NOMO-1 treated with DMSO at 0.1 percent for 48 hours (cell line): ENCODE measurements around the gene TNFSF13.

ENCODE experiments used
- DNase-seq: peaks from one replicate; lab custom pipeline; 2025; ENCODE audit not compliant: unreplicated experiment; lab: John Stamatoyannopoulos, UW

TNFSF13 gene

DNA sequence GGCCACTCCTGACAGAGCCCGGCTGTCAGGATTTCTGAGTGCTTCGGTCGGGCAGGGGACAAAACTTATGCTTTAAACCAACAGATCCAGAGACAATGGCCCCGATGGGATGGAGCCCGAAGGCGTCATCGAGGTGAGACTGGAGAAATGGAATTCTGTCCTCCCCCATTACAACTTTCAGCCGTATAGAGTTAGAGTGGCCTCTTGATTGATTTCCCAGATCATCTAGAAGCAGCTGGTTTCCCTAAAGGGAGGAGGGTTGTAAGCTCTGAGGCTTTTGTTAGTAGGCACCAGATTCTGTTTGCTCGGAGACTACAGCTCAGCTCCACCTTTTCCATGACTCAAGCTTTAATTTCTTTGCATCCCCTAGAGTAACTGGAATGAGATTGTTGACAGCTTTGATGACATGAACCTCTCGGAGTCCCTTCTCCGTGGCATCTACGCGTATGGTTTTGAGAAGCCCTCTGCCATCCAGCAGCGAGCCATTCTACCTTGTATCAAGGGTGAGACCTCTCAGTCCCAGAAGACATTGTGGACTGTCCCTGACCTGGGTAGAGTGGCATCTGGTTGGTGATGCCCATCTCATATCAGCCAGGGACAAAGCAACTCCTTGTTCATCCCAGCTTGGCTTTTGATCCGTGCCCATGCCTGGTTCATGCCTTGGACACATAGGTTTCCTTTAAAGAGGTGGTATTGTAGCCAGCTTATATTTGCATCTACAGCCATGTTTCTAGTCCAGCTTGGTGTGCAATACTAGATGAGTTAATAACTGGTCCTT lies 15.8 kb downstream of the TNFSF13 start:
- no peak for DNase-seq

DNA sequence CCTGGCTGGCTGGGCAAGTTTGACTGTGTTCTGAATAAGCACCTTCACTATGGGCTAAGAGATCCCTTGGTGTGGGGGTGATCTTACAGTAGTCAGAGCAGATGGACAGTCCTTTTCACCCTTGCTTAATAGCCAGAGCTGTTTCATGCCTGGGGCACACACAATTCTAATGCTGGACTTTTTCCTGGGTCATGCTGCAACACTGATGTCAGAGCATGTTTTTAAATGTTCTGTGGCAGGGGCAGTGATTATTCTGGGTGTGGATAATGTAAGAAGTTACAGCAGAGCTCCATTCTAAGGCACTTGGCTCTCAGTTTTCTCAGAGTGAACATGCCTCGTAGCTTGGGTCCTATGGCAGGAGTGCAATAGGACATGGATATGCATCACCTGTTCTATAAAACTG lies 16.9 kb downstream of the TNFSF13 start:
- no peak for DNase-seq

DNA sequence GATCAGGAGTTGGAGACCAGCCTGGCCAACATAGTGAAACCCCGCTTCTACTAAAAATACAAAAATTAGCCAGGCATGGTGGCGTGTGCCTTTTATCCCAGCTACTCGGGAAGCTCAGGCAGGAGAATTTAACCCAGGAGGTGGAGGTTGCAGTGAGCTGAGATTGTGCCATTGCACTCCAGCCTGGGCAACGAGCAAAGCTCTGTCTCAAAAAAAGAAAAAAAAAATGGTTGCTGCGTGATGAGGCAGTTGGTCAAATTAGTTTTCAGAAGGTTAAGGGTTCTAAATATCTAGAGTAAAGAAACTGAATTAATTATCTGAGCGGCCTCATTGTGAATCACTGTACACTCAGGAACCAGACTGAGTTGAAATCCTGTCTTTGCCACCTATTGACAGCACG lies 17.4 kb downstream of the TNFSF13 start:
- DNase-seq: no peak

DNA sequence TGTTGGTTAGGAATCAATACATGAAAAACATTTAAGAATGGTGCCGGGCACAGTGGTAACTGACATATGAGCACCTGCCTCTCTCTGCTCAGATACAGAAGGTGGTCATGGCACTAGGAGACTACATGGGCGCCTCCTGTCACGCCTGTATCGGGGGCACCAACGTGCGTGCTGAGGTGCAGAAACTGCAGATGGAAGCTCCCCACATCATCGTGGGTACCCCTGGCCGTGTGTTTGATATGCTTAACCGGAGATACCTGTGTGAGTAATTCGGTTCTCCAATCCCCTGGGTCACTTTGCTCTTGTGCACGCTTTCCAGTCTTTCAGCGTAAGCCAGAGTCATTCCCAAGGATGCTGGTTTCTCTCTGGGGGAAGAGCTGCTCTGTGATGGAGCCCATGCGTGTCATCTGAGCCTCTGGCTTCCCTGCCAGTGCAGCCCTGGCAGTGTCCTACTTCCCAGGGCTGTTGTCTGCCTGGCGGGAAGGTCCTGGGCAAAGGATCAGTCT lies 17.9 kb downstream of the TNFSF13 start:
- DNase-seq: no peak

DNA sequence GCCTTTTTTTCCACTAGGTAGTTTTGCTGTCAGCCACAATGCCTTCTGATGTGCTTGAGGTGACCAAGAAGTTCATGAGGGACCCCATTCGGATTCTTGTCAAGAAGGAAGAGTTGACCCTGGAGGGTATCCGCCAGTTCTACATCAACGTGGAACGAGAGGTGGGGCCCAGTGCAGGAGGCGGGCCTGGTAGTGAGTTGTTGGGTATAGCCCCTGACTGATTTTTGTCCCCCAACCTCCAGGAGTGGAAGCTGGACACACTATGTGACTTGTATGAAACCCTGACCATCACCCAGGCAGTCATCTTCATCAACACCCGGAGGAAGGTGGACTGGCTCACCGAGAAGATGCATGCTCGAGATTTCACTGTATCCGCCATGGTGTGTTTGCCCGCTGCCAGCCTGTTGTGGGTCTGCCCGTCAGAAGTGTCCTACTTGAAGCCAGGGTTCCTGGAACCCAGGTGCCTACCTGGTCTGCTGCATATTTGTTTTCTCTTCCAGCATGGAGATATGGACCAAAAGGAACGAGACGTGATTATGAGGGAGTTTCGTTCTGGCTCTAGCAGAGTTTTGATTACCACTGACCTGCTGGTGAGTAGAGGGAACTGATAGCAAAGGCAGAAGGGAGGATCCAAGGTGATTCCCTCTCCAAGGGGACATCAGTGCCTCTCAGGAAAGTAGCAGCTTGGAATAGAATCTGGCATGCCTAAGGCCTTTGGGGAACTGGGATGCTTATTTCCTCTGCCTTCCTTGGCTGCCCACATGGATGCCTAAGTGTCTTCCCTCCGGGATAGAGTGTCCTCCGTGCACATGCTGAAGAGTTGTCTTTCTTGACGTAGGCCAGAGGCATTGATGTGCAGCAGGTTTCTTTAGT lies 19.0 kb downstream of the TNFSF13 start:
- no peak for DNase-seq

DNA sequence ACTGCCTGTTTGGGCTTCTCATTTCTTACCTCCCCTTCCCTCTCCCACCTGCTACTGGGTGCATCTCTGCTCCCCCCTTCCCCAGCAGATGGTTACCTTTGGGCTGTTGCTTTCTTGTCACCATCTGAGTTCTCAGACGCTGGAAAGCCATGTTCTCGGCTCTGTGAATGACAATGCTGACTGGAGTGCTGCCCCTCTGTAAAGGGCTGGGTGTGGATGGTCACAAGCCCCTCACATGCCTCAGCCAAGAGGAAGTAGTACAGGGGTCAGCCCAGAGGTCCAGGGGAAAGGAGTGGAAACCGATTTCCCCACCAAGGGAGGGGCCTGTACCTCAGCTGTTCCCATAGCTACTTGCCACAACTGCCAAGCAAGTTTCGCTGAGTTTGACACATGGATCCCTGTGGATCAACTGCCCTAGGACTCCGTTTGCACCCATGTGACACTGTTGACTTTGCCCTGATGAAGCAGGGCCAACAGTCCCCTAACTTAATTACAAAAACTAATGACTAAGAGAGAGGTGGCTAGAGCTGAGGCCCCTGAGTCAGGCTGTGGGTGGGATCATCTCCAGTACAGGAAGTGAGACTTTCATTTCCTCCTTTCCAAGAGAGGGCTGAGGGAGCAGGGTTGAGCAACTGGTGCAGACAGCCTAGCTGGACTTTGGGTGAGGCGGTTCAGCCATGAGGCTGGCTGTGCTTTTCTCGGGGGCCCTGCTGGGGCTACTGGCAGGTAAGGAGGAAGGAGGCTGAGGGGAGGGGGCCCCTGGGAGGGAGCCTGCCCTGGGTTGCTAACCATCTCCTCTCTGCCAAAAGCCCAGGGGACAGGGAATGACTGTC lies 20.7 kb downstream of the TNFSF13 start, which contains the start of gene CD68:
CD68 (plus strand) TSS at position 638 of the 833 bp plus-strand sequence; CDS start at position 678, 40 bp downstream.
- DNase-seq: peak; percentile 99

DNA sequence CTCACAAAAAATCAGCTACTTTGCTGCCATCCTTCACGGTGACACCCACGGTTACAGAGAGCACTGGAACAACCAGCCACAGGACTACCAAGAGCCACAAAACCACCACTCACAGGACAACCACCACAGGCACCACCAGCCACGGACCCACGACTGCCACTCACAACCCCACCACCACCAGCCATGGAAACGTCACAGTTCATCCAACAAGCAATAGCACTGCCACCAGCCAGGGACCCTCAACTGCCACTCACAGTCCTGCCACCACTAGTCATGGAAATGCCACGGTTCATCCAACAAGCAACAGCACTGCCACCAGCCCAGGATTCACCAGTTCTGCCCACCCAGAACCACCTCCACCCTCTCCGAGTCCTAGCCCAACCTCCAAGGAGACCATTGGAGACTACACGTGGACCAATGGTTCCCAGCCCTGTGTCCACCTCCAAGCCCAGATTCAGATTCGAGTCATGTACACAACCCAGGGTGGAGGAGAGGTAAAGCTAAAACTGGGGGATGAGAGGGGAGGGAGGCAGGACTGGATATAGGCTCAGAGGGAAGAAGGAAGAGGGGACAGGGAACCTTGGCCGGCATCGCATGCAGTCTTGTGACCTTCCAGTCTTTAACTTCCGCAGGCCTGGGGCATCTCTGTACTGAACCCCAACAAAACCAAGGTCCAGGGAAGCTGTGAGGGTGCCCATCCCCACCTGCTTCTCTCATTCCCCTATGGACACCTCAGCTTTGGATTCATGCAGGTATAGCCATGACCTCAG lies 21.5 kb downstream of the TNFSF13 start:
- DNase-seq: no peak

DNA sequence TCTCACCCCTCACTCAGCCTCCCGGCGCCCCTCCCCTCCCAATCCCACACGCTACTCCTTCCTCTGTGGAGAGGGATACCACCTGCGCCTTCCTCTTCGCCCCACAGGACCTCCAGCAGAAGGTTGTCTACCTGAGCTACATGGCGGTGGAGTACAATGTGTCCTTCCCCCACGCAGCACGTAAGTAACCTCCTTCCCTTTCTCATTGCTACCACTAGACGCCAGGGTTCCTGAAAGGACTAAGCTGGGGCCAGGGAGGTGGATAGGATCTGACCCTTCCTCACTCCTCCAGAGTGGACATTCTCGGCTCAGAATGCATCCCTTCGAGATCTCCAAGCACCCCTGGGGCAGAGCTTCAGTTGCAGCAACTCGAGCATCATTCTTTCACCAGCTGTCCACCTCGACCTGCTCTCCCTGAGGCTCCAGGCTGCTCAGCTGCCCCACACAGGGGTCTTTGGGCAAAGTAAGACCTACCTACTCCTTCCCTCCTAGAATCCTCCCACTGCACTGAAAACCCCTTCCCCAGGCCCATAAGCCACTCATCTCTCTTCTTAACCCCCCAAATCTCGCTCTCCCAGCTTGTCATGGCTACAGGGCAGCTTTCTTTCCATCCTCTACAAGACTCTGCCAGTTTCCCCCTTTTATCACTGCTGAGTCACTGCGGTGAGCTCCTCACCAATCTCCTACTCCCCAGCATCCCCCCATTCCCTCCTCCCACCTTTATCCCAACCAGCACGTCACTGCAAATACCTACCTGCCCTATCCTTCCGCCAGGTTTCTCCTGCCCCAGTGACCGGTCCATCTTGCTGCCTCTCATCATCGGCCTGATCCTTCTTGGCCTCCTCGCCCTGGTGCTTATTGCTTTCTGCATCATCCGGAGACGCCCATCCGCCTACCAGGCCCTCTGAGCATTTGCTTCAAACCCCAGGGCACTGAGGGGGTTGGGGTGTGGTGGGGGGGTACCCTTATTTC lies 22.3 kb downstream of the TNFSF13 start:
- peak; percentile 29 for DNase-seq

DNA sequence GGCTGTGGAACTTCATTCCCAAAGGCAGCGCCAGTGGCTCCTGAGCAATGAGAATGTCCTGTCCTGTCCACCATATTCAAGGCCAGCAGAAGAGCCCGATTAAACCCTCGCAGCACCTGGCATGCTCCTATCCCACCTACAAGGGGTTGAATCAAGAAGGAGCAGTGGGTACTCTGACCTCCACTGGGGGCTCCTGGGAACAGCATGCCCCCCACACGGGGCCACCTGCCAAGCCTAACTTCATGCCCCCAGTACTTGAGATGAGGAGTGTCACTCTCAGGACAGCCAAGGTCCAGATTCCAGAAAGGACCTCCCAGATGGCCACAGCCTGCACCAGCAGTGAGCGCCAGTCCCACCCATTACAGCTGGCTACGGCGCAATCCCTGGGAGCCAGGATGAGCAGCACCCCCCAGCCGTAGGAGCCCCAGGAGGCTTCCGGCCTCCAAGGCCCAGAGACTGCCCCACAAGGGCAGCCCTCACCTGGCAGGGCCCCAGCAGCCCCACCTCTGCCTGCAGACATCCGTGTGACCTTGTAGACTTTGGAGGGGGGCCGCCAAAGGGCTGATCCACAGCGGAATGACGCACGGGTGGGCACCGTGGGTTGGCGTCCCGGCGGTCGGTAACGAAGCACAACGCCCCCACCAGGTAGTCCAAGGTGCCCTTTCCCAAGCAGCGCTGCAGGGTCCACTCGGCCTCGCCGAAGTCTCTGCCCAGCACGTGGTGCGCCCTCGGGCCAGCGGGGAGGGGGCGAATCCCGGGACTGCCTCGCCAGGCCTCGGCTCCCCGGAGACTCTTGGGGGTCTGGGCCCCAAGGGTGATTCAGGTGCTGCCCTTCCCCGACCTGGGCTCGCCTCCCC lies 24.1 kb downstream of the TNFSF13 start:
- DNase-seq: no peak

DNA sequence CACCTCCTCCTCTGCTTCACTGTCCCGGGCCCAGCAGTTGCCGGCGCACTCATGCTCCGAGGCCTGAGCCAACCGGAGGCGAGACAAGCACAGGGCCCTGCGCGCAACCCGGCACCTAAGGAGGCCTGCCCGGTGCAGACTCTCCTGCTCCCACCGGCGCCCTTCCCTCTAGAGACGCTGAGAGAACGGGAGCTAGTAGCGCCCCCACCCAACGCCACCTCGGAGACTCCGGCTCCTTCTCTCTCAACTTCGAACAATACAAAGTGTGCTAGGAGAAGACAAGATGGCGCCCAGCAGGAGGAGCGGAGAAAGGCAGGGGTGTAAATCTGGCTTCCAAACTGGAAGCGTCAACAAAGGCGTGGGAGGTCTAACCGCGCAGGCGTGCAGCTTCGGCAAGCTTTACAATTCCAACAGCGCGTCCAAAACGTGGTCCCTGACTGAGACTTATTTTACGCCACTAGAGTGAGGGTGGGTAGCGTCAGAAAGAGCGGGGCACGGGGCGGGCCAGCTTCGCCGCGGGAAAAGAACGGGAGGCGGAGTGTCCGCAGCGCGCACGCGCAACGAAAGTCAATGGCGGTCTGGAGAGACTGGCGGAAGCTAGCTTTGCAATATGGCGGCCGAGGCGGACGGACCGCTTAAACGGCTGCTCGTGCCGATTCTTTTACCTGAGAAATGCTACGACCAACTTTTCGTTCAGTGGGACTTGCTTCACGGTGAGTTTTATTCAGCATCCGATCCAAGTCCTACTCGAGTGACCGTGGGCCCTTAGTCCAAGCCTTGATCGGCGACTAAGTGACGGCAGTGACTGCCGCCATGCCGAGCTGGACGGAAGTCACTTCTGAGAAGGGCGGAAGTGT lies 24.9 kb downstream of the TNFSF13 start, which contains the start of gene MPDU1:
MPDU1 (plus strand) TSS at position 600 of the 857 bp plus-strand sequence; CDS start at position 611, 11 bp downstream.
- peak; percentile 97 for DNase-seq

DNA sequence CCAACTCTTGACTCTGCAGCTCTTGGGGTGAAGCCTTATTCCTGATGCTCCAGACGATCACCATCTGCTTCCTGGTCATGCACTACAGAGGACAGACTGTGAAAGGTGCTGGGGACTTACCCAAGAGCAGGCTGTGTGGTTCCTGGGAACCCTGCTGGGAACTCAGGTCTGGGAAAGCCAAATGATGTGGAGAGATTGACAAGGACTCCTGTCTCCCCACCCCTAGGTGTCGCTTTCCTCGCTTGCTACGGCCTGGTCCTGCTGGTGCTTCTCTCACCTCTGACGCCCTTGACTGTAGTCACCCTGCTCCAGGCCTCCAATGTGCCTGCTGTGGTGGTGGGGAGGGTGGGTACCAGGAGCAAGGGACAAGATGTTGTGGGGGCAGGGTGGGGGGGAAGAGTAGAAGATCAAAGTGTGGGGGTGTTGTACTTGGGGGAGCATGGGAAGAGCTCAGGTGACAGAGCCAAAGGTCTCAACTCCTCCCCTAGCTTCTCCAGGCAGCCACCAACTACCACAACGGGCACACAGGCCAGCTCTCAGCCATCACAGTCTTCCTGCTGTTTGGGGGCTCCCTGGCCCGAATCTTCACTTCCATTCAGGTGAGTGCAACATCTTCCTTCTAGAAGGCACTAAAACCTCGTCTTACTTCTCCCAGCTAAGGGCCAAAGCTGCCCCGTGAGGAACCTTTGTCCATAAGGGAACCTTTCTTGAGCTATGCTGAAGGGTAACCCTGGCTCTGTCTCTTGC lies 28.3 kb downstream of the TNFSF13 start:
- DNase-seq: no peak

DNA sequence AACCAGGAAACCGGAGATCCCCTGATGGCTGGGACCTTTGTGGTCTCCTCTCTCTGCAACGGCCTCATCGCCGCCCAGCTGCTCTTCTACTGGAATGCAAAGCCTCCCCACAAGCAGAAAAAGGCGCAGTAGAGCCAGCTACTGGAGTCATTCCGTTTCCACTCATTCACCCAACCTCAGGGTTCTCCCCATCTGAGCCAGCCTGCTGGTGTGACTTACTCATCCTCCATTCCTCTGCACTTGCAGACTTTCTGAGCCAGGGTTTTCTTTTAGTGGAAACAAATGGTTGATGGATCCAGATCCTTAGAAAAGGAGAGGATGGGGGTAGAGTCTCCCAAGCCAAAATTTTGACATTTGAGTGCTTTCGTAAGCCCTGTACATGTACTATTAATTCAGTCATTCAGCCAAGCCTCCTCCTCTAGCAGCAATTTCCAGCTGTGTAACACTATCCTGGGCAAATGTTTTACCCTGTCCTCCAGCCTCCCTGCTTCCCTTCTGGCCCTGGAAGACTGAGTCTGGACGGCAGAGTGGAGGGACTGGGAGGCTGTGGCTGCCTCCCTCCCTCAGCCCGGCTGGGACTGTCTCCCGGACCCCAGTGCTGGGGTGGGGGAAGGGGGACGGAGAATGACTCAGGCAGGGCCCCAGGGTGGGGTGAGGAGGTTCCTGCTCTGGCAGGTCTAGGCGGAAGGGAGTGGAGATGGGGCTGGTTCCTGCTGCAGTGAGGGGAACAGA lies 29.0 kb downstream of the TNFSF13 start:
- DNase-seq: peak; percentile 25

DNA sequence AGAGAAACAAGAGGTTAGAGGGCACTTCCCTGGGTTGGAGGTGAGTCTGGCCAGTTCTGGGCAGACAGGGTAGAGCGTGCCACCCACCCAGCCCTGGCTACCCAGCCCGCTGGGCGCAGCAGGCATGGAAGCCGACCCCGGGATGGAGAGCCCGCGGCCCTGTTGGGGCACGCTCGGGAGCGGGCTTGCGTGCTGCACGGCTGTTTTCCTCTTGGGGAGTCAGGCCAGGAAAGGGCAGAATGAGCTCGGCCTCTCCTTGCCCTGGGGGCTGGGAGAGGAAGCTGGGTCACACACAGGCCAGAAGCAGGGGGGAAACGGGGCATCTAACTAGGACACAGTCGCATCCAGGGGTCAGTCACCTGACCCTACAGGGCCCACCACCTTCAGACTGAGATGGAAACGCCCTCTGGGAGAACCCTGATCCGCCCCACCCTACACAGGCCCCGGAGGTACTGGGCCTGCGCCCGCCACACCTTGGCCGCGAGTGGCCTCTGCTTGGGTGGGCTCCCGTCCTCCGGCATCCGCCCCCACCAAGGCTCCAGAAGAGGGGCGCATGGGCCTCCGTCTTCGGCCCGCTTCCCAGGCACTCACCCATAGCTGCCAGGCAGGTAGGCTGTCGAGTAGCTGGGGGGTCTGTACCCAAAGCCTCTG lies 30.1 kb downstream of the TNFSF13 start:
- no peak for DNase-seq

DNA sequence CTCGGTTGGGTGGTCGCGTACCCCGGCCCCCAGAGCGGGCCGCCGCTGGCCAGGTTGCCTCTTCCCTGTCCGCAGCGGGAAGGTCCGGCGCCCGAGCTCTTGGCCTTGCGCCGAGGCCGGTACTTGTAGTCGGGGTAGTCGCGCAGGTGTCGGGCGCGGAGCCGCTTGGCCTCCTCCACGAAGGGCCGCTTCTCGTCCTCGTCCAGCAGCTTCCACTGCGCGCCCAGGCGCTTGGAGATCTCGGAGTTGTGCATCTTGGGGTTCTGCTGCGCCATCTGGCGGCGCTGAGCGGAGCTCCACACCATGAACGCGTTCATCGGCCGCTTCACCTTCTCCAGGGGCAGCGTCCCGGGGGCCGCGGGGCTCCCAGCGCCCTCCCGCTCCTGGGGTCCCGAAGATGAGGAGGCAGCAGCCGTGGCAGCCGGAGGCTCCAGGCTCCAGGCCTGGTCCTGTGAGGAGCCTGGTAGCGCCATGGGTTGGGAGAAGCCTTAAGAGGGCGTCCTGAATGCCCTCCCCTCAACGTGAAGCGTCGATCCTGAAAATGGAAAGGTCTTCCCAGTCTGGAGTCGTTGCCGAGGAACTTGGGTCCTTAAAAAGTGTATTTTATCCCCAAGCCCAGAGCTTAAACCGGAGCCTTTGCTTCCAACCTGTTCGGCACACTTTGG lies 30.8 kb downstream of the TNFSF13 start:
- peak; percentile 63 for DNase-seq
